HG03103 (cell line): Measurements from ENCODE around the gene CACNA2D1.
"Not testable (repeated sequence)": the region's sequence is repeated elsewhere in the genome, so short reads cannot be mapped to it uniquely, and the experiment has no call there.

Experiments
- ATAC-seq: cut with Tn5 transposase; IDR thresholded peaks from one replicate; pipeline ENCODE4 v1.9.1; 2021; ENCODE audit warnings: low read depth; ENCODE audit not compliant: unreplicated experiment

Gene CACNA2D1

DNA sequence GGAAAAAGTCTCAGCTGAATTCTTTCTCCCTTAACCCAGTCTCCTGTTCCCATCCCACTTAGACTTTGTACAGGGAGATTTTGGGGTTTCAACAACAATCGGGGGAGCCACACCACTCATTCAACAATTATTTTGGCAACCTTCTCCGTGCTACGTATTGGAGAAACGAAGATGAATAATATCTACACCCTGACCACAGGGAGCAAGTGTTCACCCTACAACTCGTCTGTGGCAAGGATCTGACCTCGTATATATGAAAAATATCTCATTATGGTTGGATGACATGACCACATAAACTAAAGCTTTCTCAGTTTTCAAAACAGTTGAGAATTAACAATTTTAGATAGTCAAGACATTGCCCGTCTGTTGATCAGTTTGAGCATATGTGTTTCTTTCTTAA, 302.1 kb downstream of the CACNA2D1 start:
- ATAC-seq, result no peak

DNA sequence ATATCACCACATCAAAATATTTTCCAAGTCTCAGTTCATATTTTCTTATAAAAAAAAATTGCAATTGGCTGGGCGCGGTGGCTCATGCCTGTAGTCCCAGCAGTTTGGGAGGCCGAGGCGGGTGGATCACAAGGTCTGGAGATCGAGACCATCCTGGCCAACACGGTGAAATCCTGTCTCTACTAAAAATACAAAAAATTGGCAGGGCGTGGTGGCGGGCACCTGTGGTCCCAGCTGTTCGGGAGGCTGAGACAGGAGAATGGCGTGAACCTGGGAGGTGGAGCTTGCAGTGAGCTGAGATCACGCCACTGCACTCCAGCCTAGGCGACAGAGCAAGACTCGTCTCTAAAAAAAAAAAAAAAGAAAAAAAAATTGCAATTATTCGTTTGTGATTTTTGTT, 303.0 kb downstream of the CACNA2D1 start:
- not testable (repeated sequence) for ATAC-seq

GRCh38 chr7:82131215-82131614, 312.4 kb downstream of the CACNA2D1 start:
- no peak for ATAC-seq

GRCh38 chr7:82129091-82129490, 314.5 kb downstream of the CACNA2D1 start:
- ATAC-seq, result no peak

DNA sequence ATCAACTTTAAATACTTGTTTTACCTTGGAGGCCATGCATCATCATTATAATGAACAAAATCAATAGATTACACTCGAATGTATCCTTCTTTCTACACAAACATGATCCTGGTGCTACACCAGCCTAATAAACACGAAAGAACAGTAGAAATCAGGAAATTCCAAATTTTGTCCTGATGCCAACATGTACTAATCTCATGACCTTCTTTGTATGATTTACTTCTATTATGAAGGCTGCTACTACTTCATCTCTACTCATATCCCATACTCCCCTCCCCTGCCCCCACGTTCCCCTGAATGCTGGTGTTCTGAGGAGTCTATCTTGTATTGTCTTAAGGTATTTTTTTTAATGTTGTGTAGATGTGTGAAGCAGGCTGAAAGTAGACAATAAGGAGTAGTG, 315.0 kb downstream of the CACNA2D1 start:
- no peak for ATAC-seq

- ATAC-seq, result no peak
These were observed 317.0 kb downstream of the CACNA2D1 start for GRCh38 chr7:82126576-82126975.

GRCh38 chr7:82124445-82124844, 319.1 kb downstream of the CACNA2D1 start:
- ATAC-seq, result no peak

DNA sequence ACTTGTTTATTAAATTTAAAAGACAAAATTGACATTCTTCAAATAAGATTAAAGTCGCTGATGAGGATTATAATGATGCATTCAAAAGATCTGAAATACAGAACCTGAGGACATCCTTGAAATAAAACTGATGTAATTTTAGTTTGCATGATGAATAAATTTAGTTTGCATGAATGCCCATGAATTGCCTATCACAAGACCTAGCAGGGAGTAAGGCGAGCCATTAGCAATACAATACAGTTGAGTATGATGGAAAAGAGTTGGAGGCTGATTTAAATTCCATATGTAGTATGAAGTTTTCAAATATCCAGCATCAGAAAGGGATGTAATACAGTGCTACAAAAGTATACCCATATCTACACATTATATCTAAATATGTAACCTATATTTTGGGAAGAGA, 321.3 kb downstream of the CACNA2D1 start:
- ATAC-seq, result no peak

- ATAC-seq, result no peak
These were observed 329.3 kb downstream of the CACNA2D1 start for GRCh38 chr7:82114237-82114636.

- ATAC-seq, result no peak
These were observed 333.3 kb downstream of the CACNA2D1 start for GRCh38 chr7:82110146-82110840.

- no peak for ATAC-seq
These were observed 334.3 kb downstream of the CACNA2D1 start for GRCh38 chr7:82109288-82109687.

GRCh38 chr7:82106201-82106600, 337.4 kb downstream of the CACNA2D1 start:
- ATAC-seq, result no peak

- no peak for ATAC-seq
These were observed 338.1 kb downstream of the CACNA2D1 start for GRCh38 chr7:82105463-82105862.

GRCh38 chr7:82098414-82098813, 345.2 kb downstream of the CACNA2D1 start:
- ATAC-seq, result no peak

DNA sequence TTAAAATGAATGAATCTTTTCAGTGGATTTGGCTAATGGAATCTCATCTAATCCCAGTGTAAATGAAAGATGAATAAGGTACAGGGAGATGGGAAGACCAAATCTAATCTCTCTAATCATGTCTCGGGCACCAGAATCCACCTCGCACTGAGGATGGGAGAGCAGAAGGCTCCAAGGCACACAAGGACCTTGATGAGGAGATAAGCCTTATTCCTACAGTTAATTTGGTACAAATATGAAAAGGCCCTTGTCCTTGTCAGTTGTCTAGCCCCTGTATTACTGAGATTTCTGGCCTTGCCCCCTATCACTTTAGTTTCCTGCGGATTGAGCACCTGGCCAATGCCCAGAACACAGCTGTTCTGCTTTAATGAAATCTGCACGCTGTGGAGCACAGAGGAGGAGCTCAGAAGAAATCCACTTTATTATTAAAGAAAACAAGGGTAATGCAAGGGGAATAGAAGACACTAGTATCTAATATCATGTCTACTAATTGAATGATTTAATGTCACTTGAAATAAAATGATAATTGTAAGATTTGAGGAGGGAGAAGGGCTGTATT, 352.4 kb downstream of the CACNA2D1 start:
- ATAC-seq, result no peak

DNA sequence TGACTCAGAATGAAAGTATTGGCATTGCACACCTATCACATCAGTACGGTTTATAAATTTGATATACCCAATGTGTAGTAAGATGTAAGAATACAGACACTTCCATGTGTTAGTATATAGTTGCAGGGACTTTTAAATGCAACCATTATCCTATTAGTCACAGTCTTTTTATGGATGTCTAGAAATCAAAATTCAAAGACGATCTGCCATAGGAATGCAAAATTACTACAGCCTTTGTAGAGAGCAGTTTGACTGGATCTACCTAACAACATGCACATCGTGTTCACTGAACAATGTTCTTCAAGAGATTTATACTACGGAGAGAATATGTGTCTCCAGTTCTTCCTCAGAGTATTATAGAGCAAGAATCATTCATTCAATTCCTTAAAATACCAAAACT, 356.5 kb downstream of the CACNA2D1 start:
- no peak for ATAC-seq

DNA sequence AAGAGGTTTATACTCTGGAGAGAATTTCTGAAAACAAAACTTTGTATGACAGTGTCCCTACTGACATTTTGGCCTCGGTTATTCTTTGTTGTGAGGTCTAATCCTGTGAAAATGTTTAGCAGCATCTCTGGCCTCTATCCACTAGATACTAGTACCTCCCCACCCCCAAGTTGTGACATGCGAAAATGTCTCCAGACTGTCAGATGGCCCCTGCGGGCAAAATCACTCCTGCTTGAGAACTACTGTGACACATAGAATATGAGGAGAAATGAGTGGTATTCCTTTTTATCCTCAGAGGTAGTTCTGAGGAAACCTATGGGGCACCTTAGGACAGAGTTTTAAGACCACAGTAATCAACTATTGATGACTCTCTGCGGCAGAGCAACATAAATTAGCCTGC, 358.5 kb downstream of the CACNA2D1 start:
- ATAC-seq, result no peak

GRCh38 chr7:82081644-82082224, 361.8 kb downstream of the CACNA2D1 start:
- no peak for ATAC-seq

GRCh38 chr7:82080254-82080927, 363.2 kb downstream of the CACNA2D1 start:
- no peak for ATAC-seq

DNA sequence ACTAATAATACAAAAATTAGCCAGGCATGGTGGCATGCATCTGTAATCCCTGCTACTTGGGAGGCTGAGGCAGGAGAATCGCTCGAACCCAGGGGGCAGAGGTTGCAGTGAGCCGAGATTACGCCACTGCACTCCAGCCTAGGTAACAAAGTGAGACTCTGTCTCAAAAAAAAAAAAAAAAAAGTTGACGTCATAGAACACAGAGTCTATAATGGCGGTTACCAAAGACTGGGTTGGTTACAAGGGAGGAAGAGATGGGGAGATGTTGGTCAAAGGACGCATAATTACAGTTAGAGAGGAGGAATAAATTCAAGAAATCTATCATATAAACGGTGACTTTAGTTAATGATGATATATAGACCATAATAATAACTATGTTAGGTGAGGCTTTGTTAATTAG, 364.1 kb downstream of the CACNA2D1 start:
- ATAC-seq, result no peak

DNA sequence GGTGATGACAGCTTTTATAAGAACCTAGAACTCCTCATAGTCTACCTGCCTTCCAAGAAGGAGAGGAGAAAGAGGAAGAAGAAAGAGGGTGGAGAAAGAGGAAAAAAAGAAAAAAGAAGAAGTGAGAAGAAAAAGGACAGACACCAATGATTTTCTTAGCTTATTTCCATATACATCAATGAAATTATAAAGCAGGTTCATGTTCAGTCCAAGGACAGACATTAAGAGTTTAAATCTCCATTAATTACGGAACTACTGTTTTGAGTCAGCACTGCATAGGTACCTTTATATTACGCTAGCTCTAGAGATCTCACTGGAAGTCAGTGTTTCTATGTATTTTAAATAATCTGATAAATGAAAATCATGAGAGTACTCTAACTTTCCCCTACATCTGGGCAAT, 364.8 kb downstream of the CACNA2D1 start:
- ATAC-seq, result no peak

DNA sequence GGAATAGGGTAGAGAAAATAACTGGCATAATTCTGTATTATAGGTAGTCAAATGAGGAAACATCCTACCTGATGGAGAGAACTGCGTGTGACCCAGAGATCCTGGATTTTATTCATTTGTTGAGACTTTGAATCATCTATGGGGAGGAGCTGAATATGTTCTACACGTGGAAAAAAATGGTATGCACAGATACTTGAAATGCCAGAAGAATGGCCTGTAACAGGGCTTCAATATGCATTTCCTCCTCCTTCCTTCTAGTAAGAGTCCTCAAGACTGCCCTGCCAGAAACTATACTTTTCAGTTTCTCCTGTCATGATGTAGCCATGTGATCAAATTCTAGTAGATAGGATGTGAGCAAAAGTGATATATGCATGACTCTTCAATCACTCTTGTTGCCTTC, 372.1 kb downstream of the CACNA2D1 start:
- ATAC-seq, result no peak
